Measurements from ENCODE around the gene SPATA31D1. TPM values are rescaled to one million over a fixed set of nuclear protein-coding genes. Genes with fewer than 3 reads are reported as not detected.

Gene SPATA31D1
- total RNA-seq, 6 experiments from 2014 or later: not detected

- no peaks in the 10 kb centered on the region for H3K36me3 Mint-ChIP-seq (ENCODE audit: low read depth)
- no peak overlapping the region for H3K4me3 Mint-ChIP-seq
- H3K4me1 Mint-ChIP-seq (ENCODE audit: low read depth): no peaks in the 10 kb centered on the region
- H3K9me3 Mint-ChIP-seq: no peaks in the 10 kb centered on the region
- H3K27ac Mint-ChIP-seq: no peak overlapping the region
- TF ChIP-seq CTCF (IDR thresholded peaks at IDR 0.05): no peak
- no peak for DNase-seq
- peaks cover 6% of the 10 kb centered on the region for H3K27me3 Mint-ChIP-seq (ENCODE audit: insufficient read depth)
These were observed 18.6 kb upstream of the SPATA31D1 start for GRCh38 chr9:81969971-81970370.

GRCh38 chr9:81971727-81972126, 16.8 kb upstream of the SPATA31D1 start:
- Mint-ChIP-seq H3K9me3 (no peaks in the 10 kb centered on the region), H3K4me3 (no peak overlapping the region), H3K27ac (no peak overlapping the region), H3K4me1 (ENCODE audit: low read depth) (no peaks in the 10 kb centered on the region), H3K36me3 (ENCODE audit: low read depth) (no peaks in the 10 kb centered on the region), H3K27me3 (ENCODE audit: insufficient read depth) (peaks cover 6% of the 10 kb centered on the region)
- no peak for TF ChIP-seq CTCF (IDR thresholded peaks at IDR 0.05)
- DNase-seq: no peak

GRCh38 chr9:81974764-81975163, 13.8 kb upstream of the SPATA31D1 start:
- Mint-ChIP-seq H3K9me3 (no peaks in the 10 kb centered on the region), H3K27me3 (ENCODE audit: insufficient read depth) (peaks cover 4% of the 10 kb centered on the region; the same call in 1 of the 2 replicates), H3K27ac (no peak overlapping the region), H3K36me3 (ENCODE audit: low read depth) (no peaks in the 10 kb centered on the region), H3K4me1 (ENCODE audit: low read depth) (peaks cover 3% of the 10 kb centered on the region; the same call in 1 of the 2 replicates), H3K4me3 (no peak overlapping the region)
- TF ChIP-seq CTCF (IDR thresholded peaks at IDR 0.05): no peak
- no peak for DNase-seq

- peaks cover 16% of the 10 kb centered on the region for H3K4me1 Mint-ChIP-seq (ENCODE audit: low read depth)
These were observed 12.2 kb upstream of the SPATA31D1 start for GRCh38 chr9:81976351-81976750.

GRCh38 chr9:81979196-81979595, 9.4 kb upstream of the SPATA31D1 start:
- Mint-ChIP-seq H3K9me3 (no peaks in the 10 kb centered on the region), H3K4me3 (no peak overlapping the region), H3K27ac (no peak overlapping the region), H3K36me3 (ENCODE audit: low read depth) (no peaks in the 10 kb centered on the region), H3K4me1 (ENCODE audit: low read depth) (peaks cover 16% of the 10 kb centered on the region), H3K27me3 (ENCODE audit: insufficient read depth) (0 out of 2 replicates have a peak, but pooled peaks cover 1% of the 10 kb centered on the region)
- no peak for DNase-seq
- TF ChIP-seq CTCF (IDR thresholded peaks at IDR 0.05): no peak

More at GRCh38 chr9:81976351-81976750, 12.2 kb upstream of the SPATA31D1 start:
- H3K4me3 Mint-ChIP-seq: no peak overlapping the region
- no peak overlapping the region for H3K27ac Mint-ChIP-seq
- no peak for TF ChIP-seq CTCF (IDR thresholded peaks at IDR 0.05)
- no peaks in the 10 kb centered on the region for H3K36me3 Mint-ChIP-seq (ENCODE audit: low read depth)
- 0 out of 2 replicates have a peak, but pooled peaks cover 1% of the 10 kb centered on the region for H3K27me3 Mint-ChIP-seq (ENCODE audit: insufficient read depth)
- H3K9me3 Mint-ChIP-seq: no peaks in the 10 kb centered on the region
- no peak for DNase-seq

GRCh38 chr9:81980568-81980967, 8.0 kb upstream of the SPATA31D1 start:
- TF ChIP-seq CTCF (IDR thresholded peaks at IDR 0.05): no peak
- Mint-ChIP-seq H3K9me3 (no peaks in the 10 kb centered on the region), H3K27me3 (ENCODE audit: insufficient read depth) (0 out of 2 replicates have a peak, but pooled peaks cover 1% of the 10 kb centered on the region), H3K27ac (no peak overlapping the region), H3K36me3 (ENCODE audit: low read depth) (no peaks in the 10 kb centered on the region), H3K4me3 (no peak overlapping the region), H3K4me1 (ENCODE audit: low read depth) (peaks cover 20% of the 10 kb centered on the region)
- DNase-seq: no peak

Measured in HFFc6 (cell line).